GM23338 (cell line): Measurements from ENCODE around the gene NUP153. TPM values are rescaled to one million over a fixed set of nuclear protein-coding genes. Genes with fewer than 3 reads are reported as not detected.

ENCODE experiments used
- ATAC-seq: fragments of 200-7000 bp; cut with Tn5 transposase; 3 replicates; pipeline ENCODE4 v1.9.1; 2020
- DNase-seq: peaks from one replicate; pipeline ENCODE4 v3.0.0-alpha.2; 2015; ENCODE audit warnings: low spot score
- H2AFZ ChIP-seq: fragments of 200-600 bp; sonication (generic); 2 replicates; pipeline ENCODE4 v1.8.0; 2016; ENCODE audit warnings: antibody characterized with exemption, mild to moderate bottlenecking, moderate library complexity
- H3F3A ChIP-seq: fragments of 200-600 bp; sonication (generic); replicated peaks from 2 replicates; pipeline ENCODE4 v1.8.0; 2017; ENCODE audit warnings: antibody characterized with exemption, mixed run types, low read depth
- H3K27ac ChIP-seq: fragments of 200-600 bp; sonication (generic); 2 replicates; pipeline ENCODE4 v1.6.1; 2016; ENCODE audit warnings: low read depth
- H3K27me3 ChIP-seq: fragments of 200-600 bp; sonication (generic); 2 replicates; pipeline ENCODE4 v1.8.0; 2016; ENCODE audit warnings: mild to moderate bottlenecking, mixed run types, moderate library complexity; ENCODE audit not compliant: insufficient read depth
- H3K36me3 ChIP-seq: fragments of 200-600 bp; sonication (generic); 2 replicates; pipeline ENCODE4 v1.8.0; 2016; ENCODE audit warnings: mild to moderate bottlenecking; ENCODE audit not compliant: insufficient read depth
- H3K4me1 ChIP-seq: fragments of 200-600 bp; sonication (generic); 2 replicates; pipeline ENCODE4 v1.8.0; 2016; ENCODE audit warnings: mild to moderate bottlenecking, moderate library complexity; ENCODE audit not compliant: insufficient read depth
- H3K4me2 ChIP-seq: fragments of 200-600 bp; sonication (generic); 2 replicates; pipeline ENCODE4 v1.7.1; 2017; ENCODE audit warnings: mixed run types
- H3K4me3 ChIP-seq: fragments of 200-600 bp; sonication (generic); 2 replicates; pipeline ENCODE4 v1.6.1; 2016; ENCODE audit warnings: mixed run types
- H3K79me2 ChIP-seq: fragments of 200-600 bp; sonication (generic); replicated peaks from 2 replicates; pipeline ENCODE4 v1.8.0; 2017; ENCODE audit warnings: mild to moderate bottlenecking; ENCODE audit not compliant: insufficient read depth
- H3K9me2 ChIP-seq: fragments of 200-600 bp; sonication (generic); 2 replicates; pipeline ENCODE4 v1.8.0; 2017; ENCODE audit not compliant: insufficient read depth
- H4K20me1 ChIP-seq: fragments of 200-600 bp; sonication (generic); replicated peaks from 2 replicates; pipeline ENCODE4 v1.8.0; 2017; ENCODE audit warnings: mild to moderate bottlenecking; ENCODE audit not compliant: insufficient read depth
- H3K27ac Mint-ChIP-seq: 2 replicates; pipeline ENCODE4 v1.8.0; 2020; ENCODE audit warnings: inconsistent platforms, mild to moderate bottlenecking, moderate library complexity, mixed read lengths
- H3K27me3 Mint-ChIP-seq: 3 replicates; pipeline ENCODE4 v1.8.0; 2022; ENCODE audit warnings: low read depth, mild to moderate bottlenecking, moderate library complexity, mixed read lengths, inconsistent platforms; ENCODE audit not compliant: insufficient read depth, poor library complexity
- H3K36me3 Mint-ChIP-seq: 3 replicates; pipeline ENCODE4 v1.8.0; 2021; ENCODE audit warnings: low read depth, mild to moderate bottlenecking, inconsistent platforms, moderate library complexity, mixed read lengths
- H3K4me1 Mint-ChIP-seq: 3 replicates; pipeline ENCODE4 v1.8.0; 2020; ENCODE audit warnings: mild to moderate bottlenecking, inconsistent platforms, mixed read lengths
- H3K4me3 Mint-ChIP-seq: 3 replicates; pipeline ENCODE4 v1.8.0; 2021; ENCODE audit warnings: moderate library complexity, mild to moderate bottlenecking, inconsistent platforms, mixed read lengths
- H3K9me3 Mint-ChIP-seq: 3 replicates; pipeline ENCODE4 v1.8.0; 2020; ENCODE audit warnings: moderate library complexity, mild to moderate bottlenecking, inconsistent platforms, mixed read lengths
- CREB1 ChIP-seq: fragments of 250-450 bp; sonication (Bioruptor Pico); IDR thresholded peaks from 2 replicates; pipeline ENCODE4 v1.5.0; 2020; ENCODE audit warnings: low read depth, mild to moderate bottlenecking, moderate library complexity
- CTCF ChIP-seq, 2 experiments: fragments of 200-600 bp in 1 of 2; sonication (generic) in 1 of 2; conservative IDR thresholded peaks; 2 replicates each; pipeline versions ENCODE4 v1.5.1 to v1.6.1; 2016 to 2017; ENCODE audit warnings: antibody characterized with exemption in 2 of 2, low read depth in 2 of 2, mild to moderate bottlenecking in 2 of 2, moderate library complexity in 1 of 2
- ETS1 ChIP-seq: IDR thresholded peaks from 2 replicates; pipeline ENCODE4 v1.6.1; 2016; ENCODE audit warnings: antibody characterized with exemption
- EZH2 ChIP-seq: fragments of 200-600 bp; sonication (generic); IDR thresholded peaks from one replicate; pipeline ENCODE4 v1.8.0; 2017; ENCODE audit warnings: antibody characterized with exemption, mild to moderate bottlenecking, low read depth; ENCODE audit not compliant: unreplicated experiment
- EZH2phosphoT487 ChIP-seq: fragments of 200-600 bp; sonication (generic); IDR thresholded peaks from one replicate; pipeline ENCODE4 v1.8.1; 2018; ENCODE audit warnings: antibody characterized with exemption; ENCODE audit not compliant: unreplicated experiment
- JUNB ChIP-seq: IDR thresholded peaks from one replicate; pipeline ENCODE4 v1.6.1; 2016; ENCODE audit warnings: antibody characterized with exemption; ENCODE audit not compliant: unreplicated experiment
- NANOG ChIP-seq: IDR thresholded peaks from 2 replicates; pipeline ENCODE4 v1.6.1; 2016; ENCODE audit warnings: antibody characterized with exemption, borderline replicate concordance
- POLR2AphosphoS5 ChIP-seq: IDR thresholded peaks from 2 replicates; pipeline ENCODE4 v1.6.1; 2016; ENCODE audit warnings: antibody characterized with exemption, low read depth
- REST ChIP-seq: IDR thresholded peaks from one replicate; pipeline ENCODE4 v1.6.1; 2018; ENCODE audit warnings: antibody characterized with exemption; ENCODE audit not compliant: unreplicated experiment
- STAT1 ChIP-seq: IDR thresholded peaks from one replicate; pipeline ENCODE4 v1.6.1; 2016; ENCODE audit warnings: antibody characterized with exemption; ENCODE audit not compliant: unreplicated experiment
- ZNF114 ChIP-seq: fragments of 250-450 bp; sonication (Bioruptor Pico); IDR thresholded peaks from 2 replicates; pipeline ENCODE4 v1.5.0; 2020; ENCODE audit warnings: mild to moderate bottlenecking, moderate library complexity
- ZNF331 ChIP-seq: fragments of 250-450 bp; sonication (Bioruptor Pico); IDR thresholded peaks from 2 replicates; pipeline ENCODE4 v1.5.0; 2020; ENCODE audit warnings: low read depth, mild to moderate bottlenecking, moderate library complexity
- ZNF462 ChIP-seq: fragments of 250-450 bp; sonication (Bioruptor Pico); IDR thresholded peaks from 2 replicates; pipeline ENCODE4 v1.5.0; 2020; ENCODE audit warnings: mild to moderate bottlenecking, moderate library complexity
- polyA plus RNA-seq: library from polyadenylated mRNA; unstranded; fragments of >200 nt; fragmentation: Nextera tagmentation; extraction: Ambion mirVana; gene quantifications from 2 replicates; pipeline ENCODE4 v1.2.1, GENCODE V29; 2016
- total RNA-seq: library from RNA; depleted of rRNA; stranded (reverse); fragments of >200 nt; shearing (Covaris generic); gene quantifications from 2 replicates; pipeline ENCODE4 v1.2.3, GENCODE V29; 2014

NUP153 gene
- total and polyA plus RNA-seq, 2 experiments from 2014 or later = 23.8 to 88.4 TPM

- Histone ChIP-seq H3K27ac (no peak overlapping the region), H3K4me3 (no peak overlapping the region), H2AFZ (no peak overlapping the region), H4K20me1 (peaks cover 19% of the 10 kb centered on the region), H3K4me1 (no peaks in the 10 kb centered on the region), H3K36me3 (peaks cover 54% of the 10 kb centered on the region), H3K79me2 (peaks cover 56% of the 10 kb centered on the region), H3K4me2 (no peak overlapping the region), H3K27me3 (no peaks in the 10 kb centered on the region), H3K9me2 (no peaks in the 10 kb centered on the region), H3F3A (peaks cover 5% of the 10 kb centered on the region; the same call in 1 of the 2 replicates)
- TF ChIP-seq JUNB (no peak), CTCF (conservative IDR thresholded peaks at IDR 0.05; ENCODE audit: low read depth in 2 of 2) (no peak), ZNF331 (CRISPR knock-in tag) (no peak), ETS1 (no peak), STAT1 (no peak), ZNF114 (CRISPR knock-in tag) (no peak), POLR2AphosphoS5 (no peak), REST (no peak), NANOG (no peak), EZH2 (no peak), CREB1 (CRISPR knock-in tag) (no peak), EZH2phosphoT487 (no peak), ZNF462 (no peak)
- Mint-ChIP-seq H3K9me3 (no peaks in the 10 kb centered on the region; the same call in 2 of the 3 replicates), H3K4me3 (no peak overlapping the region), H3K4me1 (no peaks in the 10 kb centered on the region), H3K36me3 (peaks cover 77% of the 10 kb centered on the region), H3K27ac (no peak overlapping the region), H3K27me3 (peaks cover 1% of the 10 kb centered on the region)
- no peak for DNase-seq
- no peak for ATAC-seq
Observed at GRCh38 chr6:17662585-17662984, 44.1 kb downstream of the NUP153 start.
